ENCODE results near the gene RECQL5.
"Not testable (repeated sequence)": the region's sequence is repeated elsewhere in the genome, so short reads cannot be mapped to it uniquely, and the experiment has no call there.

Gene RECQL5

DNA sequence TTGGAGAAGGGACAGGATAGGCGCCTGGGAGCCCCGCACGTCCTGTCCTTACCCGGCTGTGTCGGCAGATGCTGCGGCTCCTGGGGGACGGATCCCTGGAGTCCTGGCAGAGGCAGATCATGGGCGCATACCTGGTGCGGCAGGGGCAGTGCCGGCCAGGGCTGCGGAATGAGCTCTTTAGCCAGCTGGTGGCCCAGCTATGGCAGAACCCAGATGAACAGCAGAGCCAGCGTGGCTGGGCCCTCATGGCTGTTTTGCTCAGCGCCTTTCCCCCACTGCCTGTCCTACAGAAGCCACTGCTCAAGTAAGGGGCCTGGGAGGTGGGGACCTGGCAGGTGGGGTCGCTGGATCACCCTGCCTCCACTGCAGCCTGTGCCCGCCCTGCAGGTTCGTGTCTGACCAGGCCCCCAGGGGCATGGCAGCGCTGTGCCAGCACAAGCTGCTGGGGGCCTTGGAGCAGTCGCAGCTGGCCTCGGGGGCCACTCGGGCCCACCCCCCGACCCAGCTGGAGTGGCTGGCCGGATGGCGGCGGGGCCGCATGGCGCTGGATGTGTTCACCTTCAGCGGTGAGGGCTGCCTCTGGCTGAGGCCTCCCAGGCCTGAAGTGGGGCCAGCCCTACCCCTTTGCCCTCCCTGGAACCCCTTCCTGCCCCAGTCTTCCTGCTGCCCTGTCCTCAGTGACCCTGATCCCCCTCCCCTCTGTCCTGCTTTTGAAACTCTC, 53.9 kb downstream of the RECQL5 start:
- no peak for DNase-seq

GRCh38 chr17:75611851-75612429, 55.0 kb downstream of the RECQL5 start:
- no peak for DNase-seq

DNA sequence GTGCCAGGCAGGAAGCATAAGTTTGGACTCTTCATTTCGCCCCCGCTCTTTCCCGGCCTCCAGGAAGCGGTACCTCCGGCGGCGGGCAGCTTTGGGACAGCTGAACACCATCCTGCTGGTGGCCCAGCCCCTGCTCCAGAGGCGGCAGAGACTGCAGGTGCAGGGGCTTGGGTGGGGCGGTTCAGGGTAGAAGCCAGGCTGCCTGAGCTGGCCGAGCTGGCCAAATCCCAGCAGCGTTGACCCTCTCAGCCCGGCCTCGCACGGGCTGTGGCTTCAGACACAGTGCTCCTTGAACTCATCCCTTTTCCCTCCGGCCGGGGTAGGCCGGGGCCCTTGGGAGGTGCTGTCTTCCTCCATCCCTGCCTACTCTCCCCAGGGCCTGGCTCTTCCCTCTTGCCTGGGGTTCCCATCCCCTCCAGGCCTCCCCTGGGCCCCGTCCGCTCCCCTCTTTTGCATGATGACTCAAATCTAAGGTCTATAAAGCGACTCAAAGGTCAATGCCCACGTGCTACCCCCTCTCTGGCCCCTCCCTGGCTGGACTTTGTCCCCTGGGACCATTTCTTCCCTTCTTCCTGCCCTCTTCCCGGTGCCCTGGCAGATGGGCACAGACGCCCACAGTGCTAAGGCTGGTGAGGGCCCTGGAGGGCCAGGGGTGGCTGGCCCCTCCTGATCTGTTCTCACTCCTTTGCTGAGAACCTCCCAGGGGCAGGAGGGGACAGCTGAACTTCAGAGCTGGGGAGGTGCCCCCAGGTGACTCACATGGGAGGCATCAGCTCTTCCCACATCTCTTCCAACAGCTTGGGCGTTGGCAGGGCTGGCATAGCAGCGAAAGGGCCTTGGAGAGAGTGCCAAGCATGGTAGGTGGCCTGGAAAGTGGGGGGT, 56.6 kb downstream of the RECQL5 start:
- no peak for DNase-seq

DNA sequence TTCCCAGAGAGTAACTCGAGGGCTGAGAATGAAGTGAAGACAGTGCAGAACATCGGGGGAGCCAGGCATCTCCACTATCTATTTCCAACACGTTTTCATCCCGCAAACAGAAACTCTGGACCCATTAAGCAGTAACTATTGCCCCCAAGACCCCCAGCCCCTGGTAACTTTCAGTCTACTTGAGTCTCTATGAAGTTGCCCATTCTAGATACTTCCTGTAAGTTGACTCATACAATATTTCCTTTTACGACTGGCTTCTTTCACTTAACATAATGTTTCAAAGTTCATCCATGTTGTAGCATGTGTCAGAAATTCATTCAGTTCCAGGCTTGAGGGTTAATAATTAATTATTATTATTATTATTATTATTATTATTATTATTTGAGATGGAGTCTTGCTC, 59.9 kb downstream of the RECQL5 start:
- DNase-seq: no peak

DNA sequence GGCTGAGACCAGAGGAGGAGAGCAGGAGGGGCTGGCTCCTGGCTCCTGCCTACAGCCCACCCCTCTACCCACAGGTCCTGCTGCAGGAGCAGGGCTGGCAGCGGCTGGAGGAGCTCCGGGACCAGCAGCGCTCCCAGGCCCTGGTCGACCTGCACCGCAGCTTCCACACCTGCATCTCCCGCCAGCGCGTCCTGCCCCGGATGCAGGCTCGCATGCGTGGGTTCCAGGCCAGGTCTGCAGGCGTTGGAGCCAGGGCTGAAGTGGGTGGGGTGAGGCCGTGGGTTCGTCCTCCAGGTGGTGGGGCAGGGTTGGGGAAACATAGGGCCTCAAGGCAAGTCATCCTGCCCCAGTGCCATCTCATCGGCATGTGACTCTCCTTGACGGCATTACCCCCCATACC, 61.2 kb downstream of the RECQL5 start:
- no peak for DNase-seq

DNA sequence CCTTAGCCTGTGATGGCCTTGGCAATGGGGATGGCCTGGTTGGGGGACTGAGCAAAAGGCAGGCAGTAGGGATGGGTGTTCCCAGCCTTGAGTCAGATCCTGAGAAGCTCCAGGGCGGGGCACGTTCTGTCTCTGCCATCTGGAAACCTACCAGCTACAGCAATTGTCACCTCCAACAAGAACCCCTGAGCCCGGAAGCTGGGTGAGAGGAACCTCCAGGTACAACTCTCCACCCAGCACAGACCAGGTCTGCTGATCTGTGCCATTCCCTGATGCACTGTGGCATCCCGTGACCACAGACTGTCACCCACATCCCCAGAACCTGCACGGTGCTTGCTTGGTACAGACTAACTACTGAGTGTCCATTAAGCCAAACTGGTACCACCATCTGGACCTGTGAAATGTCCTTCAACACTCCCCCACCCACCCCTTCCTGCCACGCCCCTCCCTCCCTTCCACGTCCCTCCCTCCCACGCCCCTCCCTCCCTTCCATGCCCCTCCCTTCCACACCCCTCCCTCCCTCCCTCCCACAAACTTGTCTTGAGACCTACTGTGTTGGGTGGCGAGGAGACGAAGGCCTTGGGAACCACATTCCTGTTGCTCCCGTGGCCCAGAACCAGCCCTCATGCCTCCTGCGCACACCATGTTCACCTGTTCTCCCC, 62.8 kb downstream of the RECQL5 start:
- DNase-seq: no peak

DNA sequence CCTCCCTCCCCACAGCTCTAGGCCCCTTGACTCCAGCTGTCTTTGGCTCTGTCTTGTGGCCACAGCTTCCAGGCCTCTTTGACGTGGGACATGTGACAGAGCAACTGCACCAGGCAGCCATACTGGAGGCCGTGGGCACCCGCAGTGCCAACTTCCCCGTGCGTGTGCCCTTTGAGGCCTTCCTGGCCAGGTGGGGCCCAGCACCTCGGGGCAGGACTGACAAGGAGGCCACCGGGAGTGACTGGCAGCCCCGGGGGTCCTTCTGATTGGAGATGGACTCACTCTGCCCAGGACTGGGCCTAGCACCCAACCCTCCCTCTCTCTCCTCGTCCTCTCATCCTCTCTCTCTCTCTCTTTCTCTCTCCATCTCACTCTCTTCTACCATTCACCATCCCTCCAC, 63.8 kb downstream of the RECQL5 start:
- no peak for DNase-seq

DNA sequence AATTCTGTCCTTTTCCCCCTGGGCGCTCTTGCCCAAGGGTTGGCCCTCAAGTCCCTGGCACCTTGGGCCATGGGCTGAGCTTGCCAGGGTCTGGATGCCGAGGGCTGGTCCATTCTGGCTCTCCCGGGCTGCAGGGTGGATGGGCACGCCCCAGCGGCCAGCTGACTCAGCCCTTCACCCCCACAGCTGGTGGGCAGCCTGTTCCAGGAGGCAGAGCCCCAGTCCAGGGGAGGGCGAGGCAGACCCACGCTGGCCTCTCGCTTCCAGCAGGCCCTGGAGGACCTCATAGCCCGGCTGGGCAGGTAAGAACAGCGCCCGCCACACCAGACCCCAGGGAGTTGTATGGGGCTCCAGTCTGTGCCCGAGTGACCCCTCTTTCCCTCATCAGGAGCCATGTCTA, 64.3 kb downstream of the RECQL5 start:
- no peak for DNase-seq

- peak; percentile 7 for DNase-seq
Observed at GRCh38 chr17:75601057-75601987, 65.6 kb downstream of the RECQL5 start.

GRCh38 chr17:75596320-75597087, 70.5 kb downstream of the RECQL5 start:
- no peak for DNase-seq

DNA sequence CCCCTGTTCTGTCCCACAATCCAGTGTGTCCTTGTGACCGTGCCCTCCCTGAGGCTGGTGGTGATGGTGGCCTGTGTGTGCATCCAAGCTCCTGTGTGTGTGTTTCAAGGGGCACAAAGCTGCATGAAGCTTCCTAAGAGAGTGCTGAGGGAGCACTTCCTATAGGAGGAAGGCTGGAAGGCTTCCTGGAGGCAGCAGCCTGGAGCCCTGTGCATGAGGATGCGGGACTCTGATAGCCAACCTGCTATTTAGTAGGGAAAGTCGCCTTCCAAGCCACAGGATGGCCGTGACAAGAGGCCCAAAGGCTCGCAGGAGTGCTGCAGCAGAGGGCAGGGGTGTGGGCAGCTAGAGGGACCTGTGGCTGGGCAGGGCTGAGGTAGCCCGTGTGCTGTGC, 71.0 kb downstream of the RECQL5 start:
- no peak for DNase-seq

GRCh38 chr17:75595284-75595919, 71.6 kb downstream of the RECQL5 start:
- no peak for DNase-seq

DNA sequence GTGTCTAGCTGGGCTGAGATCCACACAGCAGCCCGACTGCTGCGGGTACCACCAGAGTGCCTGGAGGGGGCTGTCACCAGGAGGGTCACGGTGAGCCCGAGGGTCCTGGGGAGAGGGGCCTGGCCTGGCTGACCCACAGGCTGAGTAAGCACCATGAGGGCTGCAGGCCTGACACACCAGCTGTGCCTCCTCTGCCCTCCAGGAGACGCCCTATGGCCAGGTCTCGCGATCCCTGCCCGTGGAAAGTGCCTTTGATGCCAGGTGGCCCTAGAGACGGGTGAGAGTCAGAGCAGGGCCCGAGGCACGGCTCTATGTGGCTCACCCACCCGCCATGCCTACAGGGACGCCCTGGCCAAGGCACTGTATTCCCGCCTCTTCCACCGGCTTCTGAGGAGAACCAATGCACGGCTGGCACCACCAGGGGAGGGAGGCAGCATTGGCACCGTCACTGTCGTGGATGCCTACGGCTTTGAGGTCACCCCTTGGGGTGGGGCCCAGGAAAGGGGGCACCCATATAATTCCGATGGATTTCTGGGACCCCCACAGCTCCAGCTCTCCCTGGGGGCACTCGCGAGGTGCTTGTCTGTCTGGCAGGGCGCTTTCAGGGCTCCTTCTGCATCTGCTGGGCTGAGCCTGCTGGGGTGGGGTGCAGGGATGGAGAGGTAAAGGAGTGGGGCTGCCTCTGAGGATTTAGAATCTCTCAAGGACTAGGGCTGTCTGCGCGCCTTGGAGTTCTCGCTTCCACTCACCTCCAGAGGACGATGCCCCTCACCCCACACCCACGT, 72.3 kb downstream of the RECQL5 start:
- no peak for DNase-seq

DNA sequence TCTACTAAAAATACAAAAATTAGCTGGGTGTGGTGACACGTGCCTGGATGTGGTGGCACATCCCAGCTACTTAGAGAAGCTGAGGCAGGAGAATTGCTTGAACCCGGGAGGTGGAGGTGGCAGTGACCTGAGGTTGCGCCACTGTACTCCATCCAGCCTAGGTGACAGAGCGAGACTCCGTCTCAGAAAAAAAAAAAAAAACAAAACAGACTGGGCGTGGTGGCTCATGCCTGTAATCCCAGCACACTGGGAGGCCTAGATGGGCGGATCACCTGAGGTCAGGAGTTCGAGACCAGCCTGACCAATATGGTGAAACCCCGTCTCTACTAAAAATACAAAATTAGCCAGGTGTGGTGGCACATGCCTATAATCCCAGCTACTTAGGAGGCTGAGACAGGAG, 73.5 kb downstream of the RECQL5 start:
- DNase-seq: not testable (repeated sequence)

DNA sequence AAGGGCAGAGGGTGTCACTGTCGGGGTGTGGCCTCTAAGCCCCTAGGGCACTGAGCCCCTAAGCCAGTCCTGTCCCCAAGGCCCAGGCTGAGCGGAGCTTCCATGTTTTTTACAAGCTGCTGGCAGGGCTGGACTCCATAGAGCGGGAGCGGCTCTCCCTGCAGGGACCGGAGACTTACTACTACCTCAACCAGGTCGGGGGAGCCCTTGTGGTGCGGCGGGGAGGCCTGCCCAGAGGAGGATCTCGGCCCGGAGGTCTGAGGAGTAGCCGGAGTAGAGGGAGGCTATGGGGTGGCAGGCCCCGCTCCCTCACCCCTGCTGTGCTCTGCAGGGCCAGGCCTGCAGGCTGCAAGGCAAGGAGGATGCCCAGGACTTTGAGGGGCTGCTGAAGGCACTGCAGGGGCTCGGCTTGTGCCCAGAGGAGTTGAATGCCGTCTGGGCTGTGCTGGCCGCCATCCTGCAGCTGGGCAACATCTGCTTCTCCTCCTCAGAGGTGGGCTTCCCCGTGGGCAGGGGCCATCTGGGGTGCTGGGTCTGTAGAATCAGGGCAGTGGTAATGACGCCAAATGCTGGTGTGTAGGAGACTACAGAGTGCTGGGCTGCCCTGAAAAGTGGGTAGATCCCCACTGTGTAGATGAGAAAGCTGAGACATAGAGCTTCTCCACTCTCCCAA, 74.5 kb downstream of the RECQL5 start:
- no peak for DNase-seq

DNA sequence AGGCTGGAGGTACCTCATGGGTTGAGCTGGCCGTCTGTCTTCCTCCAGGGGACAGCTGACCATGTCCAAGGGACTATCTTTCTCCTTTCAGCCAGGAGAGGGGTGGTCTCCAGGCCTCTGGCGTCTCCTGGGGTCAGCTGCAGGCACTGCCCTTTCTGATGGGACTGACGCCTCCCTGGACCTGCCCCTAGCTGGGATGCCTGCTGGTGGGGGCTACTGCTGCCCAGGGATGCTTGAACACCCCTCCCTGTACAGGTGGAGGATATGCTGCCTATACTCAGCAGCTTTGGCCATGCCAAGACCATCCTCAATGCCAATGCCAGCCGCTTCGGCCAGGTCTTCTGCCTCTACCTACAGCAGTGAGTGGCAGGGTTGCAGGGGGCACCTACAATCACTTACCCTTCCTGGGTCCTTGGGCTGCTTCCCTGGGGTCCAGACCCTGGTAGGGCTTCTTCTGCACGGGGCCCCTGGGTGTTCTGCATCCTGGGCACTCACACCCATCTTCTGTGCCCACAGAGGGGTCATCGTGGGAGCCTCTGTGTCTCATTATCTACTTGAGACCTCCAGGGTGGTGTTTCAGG, 75.1 kb downstream of the RECQL5 start:
- DNase-seq: no peak

DNA sequence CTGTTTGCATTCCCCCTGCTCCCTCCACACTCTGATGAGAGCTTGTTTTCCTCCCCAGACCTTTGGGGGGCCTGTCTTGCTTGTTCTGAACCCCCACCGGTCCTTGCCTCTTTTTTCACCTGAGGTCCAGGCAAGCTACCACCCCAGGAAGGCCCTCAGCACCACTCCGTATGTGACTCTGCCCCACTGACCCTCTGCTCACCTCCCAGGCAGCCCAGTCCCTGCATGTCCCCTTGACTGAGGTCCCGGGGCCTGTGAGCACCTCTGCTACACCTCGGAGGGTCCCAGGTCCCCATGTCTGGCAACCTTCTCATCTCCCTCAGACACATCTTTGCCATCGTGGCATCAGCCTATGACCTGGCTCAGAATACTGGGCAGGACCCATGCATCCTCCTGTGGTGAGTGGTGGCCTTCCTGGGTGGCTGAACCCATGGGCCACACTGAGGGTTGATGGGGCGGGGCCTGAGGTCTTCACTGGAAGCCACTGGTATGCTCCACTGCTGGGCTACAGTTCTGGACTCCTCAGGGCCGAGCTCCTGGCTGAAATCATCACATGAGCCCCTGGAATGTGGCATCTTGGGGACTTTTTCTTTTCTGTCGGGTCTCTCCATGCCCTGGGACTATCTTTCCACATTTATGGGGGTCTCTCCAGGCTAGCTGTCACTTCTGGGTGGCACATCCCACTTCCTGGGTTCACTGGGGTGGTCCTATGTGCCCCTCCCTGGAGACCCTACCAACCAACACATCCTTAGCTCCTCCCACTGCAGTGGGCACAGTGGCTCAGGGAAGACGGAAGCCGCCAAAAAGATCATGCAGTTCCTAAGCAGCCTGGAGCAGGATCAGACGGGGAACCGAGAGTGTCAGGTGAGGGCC, 75.9 kb downstream of the RECQL5 start:
- no peak for DNase-seq

DNA sequence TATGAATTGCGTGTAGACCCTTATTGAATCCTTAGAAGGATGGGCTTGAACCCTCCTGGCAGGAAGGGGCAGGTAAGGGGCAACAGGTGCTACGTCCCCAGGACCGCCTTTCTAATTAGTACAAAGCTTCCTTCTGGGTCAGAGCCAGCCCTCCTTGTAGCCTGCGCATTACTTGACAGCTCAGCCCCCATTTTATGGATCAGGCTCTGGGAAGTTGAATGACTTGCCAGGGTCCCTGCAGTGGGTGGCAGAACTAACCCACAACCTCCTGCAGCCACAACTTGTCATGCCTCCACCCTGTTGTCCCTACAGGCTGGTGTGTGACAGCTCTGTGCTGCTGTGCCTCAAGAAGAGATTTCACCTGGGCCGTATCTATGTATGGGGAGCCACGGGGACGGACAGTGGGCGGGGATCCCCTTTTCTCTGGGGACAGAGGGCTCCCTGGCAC, 76.6 kb downstream of the RECQL5 start:
- no peak for DNase-seq

All from fibroblast of upper back skin (primary cell).